ENCODE data around the gene ATP6V1B1.

The ATP6V1B1 gene

GRCh38 chr2:70956141-70956540 lies 20.4 kb downstream of the ATP6V1B1 start:
- TF ChIP-seq EZH2phosphoT487 (IDR thresholded peaks at IDR 0.05; ENCODE audit: low read depth) (no peak), CTCF (IDR thresholded peaks at IDR 0.05; ENCODE audit: low read depth, low read length) (no peak)
- Histone ChIP-seq H3K4me3 (ENCODE audit: low read length) (no peak overlapping the region), H2AFZ (ENCODE audit: low read depth, low read length) (no peak overlapping the region), H4K20me1 (ENCODE audit: insufficient read depth, low read length) (no peaks in the 10 kb centered on the region), H3K9me3 (ENCODE audit: insufficient read depth, low read length) (no peaks in the 10 kb centered on the region), H3K27me3 (ENCODE audit: low read depth, low read length) (peaks cover 32% of the 10 kb centered on the region), H3K27ac (ENCODE audit: low read length) (no peak overlapping the region), H3K9ac (ENCODE audit: low read length) (no peak overlapping the region), H3K36me3 (replicated peaks; ENCODE audit: low read depth, low read length) (no peaks in the 10 kb centered on the region), H3K4me2 (ENCODE audit: low read length) (no peak overlapping the region), H3K79me2 (ENCODE audit: low read length) (no peaks in the 10 kb centered on the region), H3K4me1 (ENCODE audit: low read length) (no peaks in the 10 kb centered on the region)

- Histone ChIP-seq H3K4me3 (ENCODE audit: low read length) (no peak overlapping the region), H3K9ac (ENCODE audit: low read length) (no peak overlapping the region), H4K20me1 (ENCODE audit: insufficient read depth, low read length) (no peaks in the 10 kb centered on the region), H3K27me3 (ENCODE audit: low read depth, low read length) (peaks cover 27% of the 10 kb centered on the region), H3K4me1 (ENCODE audit: low read length) (no peaks in the 10 kb centered on the region), H3K27ac (ENCODE audit: low read length) (no peak overlapping the region), H3K79me2 (ENCODE audit: low read length) (no peaks in the 10 kb centered on the region), H2AFZ (ENCODE audit: low read depth, low read length) (no peak overlapping the region), H3K4me2 (ENCODE audit: low read length) (no peak overlapping the region), H3K9me3 (ENCODE audit: insufficient read depth, low read length) (no peaks in the 10 kb centered on the region), H3K36me3 (replicated peaks; ENCODE audit: low read depth, low read length) (no peaks in the 10 kb centered on the region)
- TF ChIP-seq EZH2phosphoT487 (IDR thresholded peaks at IDR 0.05; ENCODE audit: low read depth), result no peak
- TF ChIP-seq CTCF (IDR thresholded peaks at IDR 0.05; ENCODE audit: low read depth, low read length), result no peak
These were observed 22.1 kb downstream of the ATP6V1B1 start for GRCh38 chr2:70957798-70958197.

GRCh38 chr2:70958759-70959158 lies 23.1 kb downstream of the ATP6V1B1 start:
- TF ChIP-seq EZH2phosphoT487 (IDR thresholded peaks at IDR 0.05; ENCODE audit: low read depth) (no peak), CTCF (IDR thresholded peaks at IDR 0.05; ENCODE audit: low read depth, low read length) (no peak)
- no peak overlapping the region for H2AFZ ChIP-seq (ENCODE audit: low read depth, low read length)
- peaks cover 21% of the 10 kb centered on the region for H3K27me3 ChIP-seq (ENCODE audit: low read depth, low read length)
- H3K9ac ChIP-seq (ENCODE audit: low read length), result no peak overlapping the region
- H3K9me3 ChIP-seq (ENCODE audit: insufficient read depth, low read length), result no peaks in the 10 kb centered on the region
- no peak overlapping the region for H3K4me3 ChIP-seq (ENCODE audit: low read length)
- no peaks in the 10 kb centered on the region for H3K79me2 ChIP-seq (ENCODE audit: low read length)
- no peaks in the 10 kb centered on the region for H4K20me1 ChIP-seq (ENCODE audit: insufficient read depth, low read length)
- no peaks in the 10 kb centered on the region for H3K36me3 ChIP-seq (replicated peaks; ENCODE audit: low read depth, low read length)
- H3K27ac ChIP-seq (ENCODE audit: low read length), result no peak overlapping the region
- H3K4me2 ChIP-seq (ENCODE audit: low read length), result no peak overlapping the region
- no peaks in the 10 kb centered on the region for H3K4me1 ChIP-seq (ENCODE audit: low read length)

GRCh38 chr2:70959271-70959761 lies 23.6 kb downstream of the ATP6V1B1 start:
- H3K4me2 ChIP-seq (ENCODE audit: low read length), result no peak overlapping the region
- peaks cover 17% of the 10 kb centered on the region for H3K27me3 ChIP-seq (ENCODE audit: low read depth, low read length)
- H2AFZ ChIP-seq (ENCODE audit: low read depth, low read length), result no peak overlapping the region
- H4K20me1 ChIP-seq (ENCODE audit: insufficient read depth, low read length), result no peaks in the 10 kb centered on the region
- H3K27ac ChIP-seq (ENCODE audit: low read length), result no peak overlapping the region
- H3K4me3 ChIP-seq (ENCODE audit: low read length), result no peak overlapping the region
- H3K4me1 ChIP-seq (ENCODE audit: low read length), result no peaks in the 10 kb centered on the region
- no peaks in the 10 kb centered on the region for H3K9me3 ChIP-seq (ENCODE audit: insufficient read depth, low read length)
- H3K9ac ChIP-seq (ENCODE audit: low read length), result no peak overlapping the region
- H3K79me2 ChIP-seq (ENCODE audit: low read length), result no peaks in the 10 kb centered on the region
- H3K36me3 ChIP-seq (replicated peaks; ENCODE audit: low read depth, low read length), result no peaks in the 10 kb centered on the region
- no peak for TF ChIP-seq CTCF (IDR thresholded peaks at IDR 0.05; ENCODE audit: low read depth, low read length)
- no peak for TF ChIP-seq EZH2phosphoT487 (IDR thresholded peaks at IDR 0.05; ENCODE audit: low read depth)

Measured in OCI-LY3 (cell line).